ENCODE data around the gene SERPINH1.

The SERPINH1 gene

GRCh38 chr11:75589933-75590332 is 27.9 kb downstream of the SERPINH1 start:
- Histone ChIP-seq H3K27ac (ENCODE audit: low read depth, low read length, poor library complexity, severe bottlenecking) (no peak overlapping the region), H3K79me2 (ENCODE audit: insufficient read depth, low read length) (no peaks in the 10 kb centered on the region), H3K4me2 (ENCODE audit: low read length) (no peak overlapping the region), H3K9me3 (ENCODE audit: low read length) (no peaks in the 10 kb centered on the region), H2AFZ (ENCODE audit: low read length) (no peak overlapping the region), H4K20me1 (ENCODE audit: insufficient read depth, low read length) (no peaks in the 10 kb centered on the region), H3K36me3 (ENCODE audit: insufficient read depth, low read length) (no peaks in the 10 kb centered on the region), H3K4me3 (ENCODE audit: low read depth, low read length, poor library complexity, severe bottlenecking) (no peak overlapping the region), H3K4me1 (ENCODE audit: insufficient read depth, low read length, severe bottlenecking) (no peaks in the 10 kb centered on the region), H3F3A (ENCODE audit: insufficient read depth, low read length) (no peaks in the 10 kb centered on the region), H3K9ac (ENCODE audit: low read length) (no peak overlapping the region), H3K9me2 (ENCODE audit: low read depth, low read length) (no peaks in the 10 kb centered on the region), H3K27me3 (ENCODE audit: insufficient read depth, low read length) (no peaks in the 10 kb centered on the region)
- no peak for TF ChIP-seq CTCF (IDR thresholded peaks at IDR 0.05; ENCODE audit: low read length)
- no peak for TF ChIP-seq EZH2 (IDR thresholded peaks at IDR 0.05; ENCODE audit: borderline replicate concordance, low read length)

GRCh38 chr11:75591371-75591770 is 29.3 kb downstream of the SERPINH1 start:
- Histone ChIP-seq H3K27ac (ENCODE audit: low read depth, low read length, poor library complexity, severe bottlenecking) (no peak overlapping the region), H3K9me3 (ENCODE audit: low read length) (no peaks in the 10 kb centered on the region), H3K27me3 (ENCODE audit: insufficient read depth, low read length) (no peaks in the 10 kb centered on the region; the same call in 1 of the 2 replicates), H3K4me2 (ENCODE audit: low read length) (no peak overlapping the region), H4K20me1 (ENCODE audit: insufficient read depth, low read length) (no peaks in the 10 kb centered on the region), H3K4me1 (ENCODE audit: insufficient read depth, low read length, severe bottlenecking) (no peaks in the 10 kb centered on the region), H3K9me2 (ENCODE audit: low read depth, low read length) (no peaks in the 10 kb centered on the region), H3K36me3 (ENCODE audit: insufficient read depth, low read length) (no peaks in the 10 kb centered on the region), H3K9ac (ENCODE audit: low read length) (no peak overlapping the region), H2AFZ (ENCODE audit: low read length) (no peak overlapping the region), H3K79me2 (ENCODE audit: insufficient read depth, low read length) (no peaks in the 10 kb centered on the region), H3F3A (ENCODE audit: insufficient read depth, low read length) (no peaks in the 10 kb centered on the region), H3K4me3 (ENCODE audit: low read depth, low read length, poor library complexity, severe bottlenecking) (no peak overlapping the region)
- no peak for TF ChIP-seq CTCF (IDR thresholded peaks at IDR 0.05; ENCODE audit: low read length)
- no peak for TF ChIP-seq EZH2 (IDR thresholded peaks at IDR 0.05; ENCODE audit: borderline replicate concordance, low read length)

- H3K9ac ChIP-seq (ENCODE audit: low read length) = no peak overlapping the region
- H3K4me3 ChIP-seq (ENCODE audit: low read depth, low read length, poor library complexity, severe bottlenecking) = no peak overlapping the region
- no peaks in the 10 kb centered on the region for H3K36me3 ChIP-seq (ENCODE audit: insufficient read depth, low read length)
- no peak overlapping the region for H3K27ac ChIP-seq (ENCODE audit: low read depth, low read length, poor library complexity, severe bottlenecking)
- no peak overlapping the region for H2AFZ ChIP-seq (ENCODE audit: low read length)
- no peaks in the 10 kb centered on the region for H3K4me1 ChIP-seq (ENCODE audit: insufficient read depth, low read length, severe bottlenecking)
- TF ChIP-seq CTCF (IDR thresholded peaks at IDR 0.05; ENCODE audit: low read length) (no peak), EZH2 (IDR thresholded peaks at IDR 0.05; ENCODE audit: borderline replicate concordance, low read length) (no peak)
- no peaks in the 10 kb centered on the region; the same call in 1 of the 2 replicates for H3K27me3 ChIP-seq (ENCODE audit: insufficient read depth, low read length)
- no peak overlapping the region for H3K4me2 ChIP-seq (ENCODE audit: low read length)
- no peaks in the 10 kb centered on the region for H3K79me2 ChIP-seq (ENCODE audit: insufficient read depth, low read length)
- no peaks in the 10 kb centered on the region for H3F3A ChIP-seq (ENCODE audit: insufficient read depth, low read length)
- no peaks in the 10 kb centered on the region for H4K20me1 ChIP-seq (ENCODE audit: insufficient read depth, low read length)
- H3K9me3 ChIP-seq (ENCODE audit: low read length) = no peaks in the 10 kb centered on the region
- H3K9me2 ChIP-seq (ENCODE audit: low read depth, low read length) = no peaks in the 10 kb centered on the region
Observed at GRCh38 chr11:75591966-75592365, 29.9 kb downstream of the SERPINH1 start.

All from OCI-LY1 (cell line).